Measurements from ENCODE around the gene CDC42.
"Not testable (repeated sequence)": the region's sequence is repeated elsewhere in the genome, so short reads cannot be mapped to it uniquely, and the experiment has no call there.

Gene CDC42

DNA sequence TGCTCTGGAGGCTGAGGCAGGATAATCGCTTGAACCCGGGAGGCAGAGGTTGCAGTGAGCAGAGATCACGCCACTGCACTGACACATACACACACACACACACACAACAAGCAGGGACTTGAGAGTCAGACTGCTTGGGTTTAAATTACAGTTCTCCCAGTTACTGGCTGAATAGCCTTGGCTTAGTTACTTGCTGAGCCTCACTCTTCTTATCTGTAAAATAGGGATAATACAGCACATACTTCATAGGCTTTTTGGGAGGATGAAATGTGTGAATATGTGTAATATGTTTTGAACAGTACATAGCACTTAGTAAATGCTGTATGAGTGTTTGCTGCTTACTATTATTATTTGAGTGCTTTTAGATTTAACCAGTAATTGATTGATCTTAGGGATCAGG is 23.8 kb downstream of the CDC42 start:
- DNase-seq = no peak

DNA sequence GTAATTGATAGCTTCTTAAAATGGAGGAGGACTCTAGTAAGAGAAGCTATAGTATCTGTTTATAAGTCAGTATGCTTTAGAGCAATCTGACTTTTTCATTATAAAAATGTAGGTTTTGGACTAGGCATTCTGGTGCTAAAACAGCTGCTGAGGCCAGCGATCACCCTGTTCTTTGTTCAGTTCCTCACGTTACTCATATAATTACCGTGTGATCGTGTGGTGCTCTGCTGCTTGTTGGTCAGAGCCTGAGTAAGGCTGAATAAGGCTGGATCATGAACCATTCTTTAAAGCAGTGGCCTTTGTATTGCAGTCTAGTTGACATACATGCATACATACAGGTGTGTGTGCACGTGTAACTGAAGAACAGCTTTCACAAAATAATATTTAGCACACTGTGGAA is 25.2 kb downstream of the CDC42 start:
- DNase-seq = no peak

DNA sequence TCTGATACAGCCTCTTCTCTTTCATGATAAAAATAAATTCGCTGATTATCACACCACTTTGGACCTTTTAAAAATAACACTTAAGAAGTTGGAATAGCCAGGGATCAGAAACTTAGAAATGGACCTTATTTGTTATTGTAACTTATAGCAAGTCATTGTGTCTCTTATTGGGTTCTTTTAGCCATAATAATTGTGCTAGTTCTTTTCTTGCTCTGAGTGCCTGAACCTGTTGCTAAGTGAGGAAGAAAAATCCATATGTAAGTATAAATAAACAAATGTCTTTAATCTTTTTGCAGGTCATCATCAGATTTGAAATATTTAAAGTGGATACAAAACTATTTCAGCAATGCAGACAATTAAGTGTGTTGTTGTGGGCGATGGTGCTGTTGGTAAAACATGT is 25.6 kb downstream of the CDC42 start:
- DNase-seq = no peak

DNA sequence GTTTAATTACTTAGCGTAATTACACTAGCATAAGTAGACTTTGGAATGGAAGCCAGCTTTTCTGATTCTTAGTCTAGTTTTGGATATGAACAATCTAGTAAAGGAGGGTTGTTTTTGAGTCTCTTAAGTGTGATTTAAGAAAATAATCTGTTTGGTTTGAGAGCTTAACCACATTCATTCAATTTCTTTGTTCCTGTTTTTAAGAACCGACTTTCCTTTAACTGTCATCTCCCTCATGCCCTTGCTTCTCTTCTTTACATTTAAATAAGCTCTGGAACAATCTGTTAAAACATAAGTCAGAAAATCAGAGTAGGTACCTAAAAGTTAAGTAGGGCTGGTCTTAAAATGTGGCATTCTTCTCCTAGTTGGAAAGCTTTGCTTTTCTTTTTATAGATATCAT is 27.7 kb downstream of the CDC42 start:
- DNase-seq = no peak

DNA sequence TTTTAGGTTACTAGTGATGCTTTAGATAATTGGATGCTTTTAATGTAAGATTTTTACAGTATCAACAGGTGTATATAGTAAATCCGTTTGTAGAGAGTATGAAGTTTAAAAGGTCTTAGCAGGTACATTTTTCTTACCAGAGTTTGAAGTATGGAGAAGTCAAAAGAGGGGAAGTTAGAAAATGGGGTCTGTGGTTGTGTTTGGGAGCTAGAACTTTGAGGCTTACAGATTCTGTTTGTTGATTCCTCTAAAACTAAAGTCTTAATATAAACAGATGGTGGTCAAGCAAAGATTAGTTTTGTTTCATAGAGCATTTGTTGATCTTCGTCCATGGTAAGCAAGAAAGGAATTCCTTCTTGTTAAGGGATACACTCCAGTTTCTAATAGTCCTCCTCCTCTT is 35.8 kb downstream of the CDC42 start:
- DNase-seq = no peak

DNA sequence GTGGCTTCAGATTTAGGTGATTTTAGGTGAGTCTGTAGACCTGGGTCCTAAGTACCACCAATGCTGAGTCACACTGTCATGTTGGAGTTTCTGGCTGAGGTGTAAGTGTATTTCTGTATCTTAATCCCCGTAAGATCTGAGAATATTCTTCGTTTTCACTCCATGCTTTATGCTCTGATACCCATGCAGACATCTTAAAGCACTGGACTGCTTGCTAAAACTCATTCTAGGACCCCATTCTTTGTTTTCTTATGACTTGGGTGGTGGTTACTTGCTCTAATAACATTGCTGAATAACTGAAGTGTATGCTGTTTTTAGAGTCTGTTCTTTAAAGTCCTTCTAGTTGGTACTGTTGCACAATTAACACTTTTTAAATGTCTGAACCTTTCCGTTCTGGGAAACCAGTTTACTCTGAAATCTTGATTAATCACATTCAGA is 36.6 kb downstream of the CDC42 start:
- DNase-seq = no peak

DNA sequence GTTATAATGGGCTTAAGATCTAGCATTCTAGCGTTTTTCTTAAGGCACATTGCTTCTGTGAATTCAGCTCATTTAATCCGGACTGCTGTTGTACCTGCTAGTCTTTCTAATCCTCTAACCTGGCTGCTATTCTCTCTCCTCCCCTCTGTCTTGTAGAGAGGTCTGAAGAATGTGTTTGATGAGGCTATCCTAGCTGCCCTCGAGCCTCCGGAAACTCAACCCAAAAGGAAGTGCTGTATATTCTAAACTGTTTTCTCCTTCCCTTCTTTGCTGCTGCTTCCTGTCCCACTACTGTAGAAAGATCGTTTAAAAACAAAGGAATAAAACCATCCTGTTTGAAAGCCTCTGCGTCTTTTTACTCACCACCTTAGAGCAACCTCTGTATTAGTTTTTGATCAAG is 37.3 kb downstream of the CDC42 start:
- no peak for DNase-seq

DNA sequence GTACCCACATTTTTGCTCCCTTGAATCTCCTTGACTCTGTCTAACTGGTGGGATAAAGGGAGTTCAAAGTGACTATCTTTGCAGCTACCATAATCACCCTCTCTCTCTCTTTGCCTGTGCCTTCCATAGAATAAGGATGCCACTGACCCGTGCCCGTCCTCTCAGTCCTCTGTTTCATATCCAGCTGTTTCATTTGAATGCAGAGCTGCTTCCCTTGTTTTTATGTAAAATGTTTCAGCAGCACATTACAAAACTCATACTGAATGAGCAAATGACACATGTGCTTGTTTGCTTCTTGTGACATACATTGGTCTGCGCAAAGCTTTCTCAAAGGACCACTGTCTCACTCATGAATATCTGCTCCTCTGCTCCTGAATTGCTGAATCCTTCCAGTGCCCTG is 38.4 kb downstream of the CDC42 start:
- no peak for DNase-seq

DNA sequence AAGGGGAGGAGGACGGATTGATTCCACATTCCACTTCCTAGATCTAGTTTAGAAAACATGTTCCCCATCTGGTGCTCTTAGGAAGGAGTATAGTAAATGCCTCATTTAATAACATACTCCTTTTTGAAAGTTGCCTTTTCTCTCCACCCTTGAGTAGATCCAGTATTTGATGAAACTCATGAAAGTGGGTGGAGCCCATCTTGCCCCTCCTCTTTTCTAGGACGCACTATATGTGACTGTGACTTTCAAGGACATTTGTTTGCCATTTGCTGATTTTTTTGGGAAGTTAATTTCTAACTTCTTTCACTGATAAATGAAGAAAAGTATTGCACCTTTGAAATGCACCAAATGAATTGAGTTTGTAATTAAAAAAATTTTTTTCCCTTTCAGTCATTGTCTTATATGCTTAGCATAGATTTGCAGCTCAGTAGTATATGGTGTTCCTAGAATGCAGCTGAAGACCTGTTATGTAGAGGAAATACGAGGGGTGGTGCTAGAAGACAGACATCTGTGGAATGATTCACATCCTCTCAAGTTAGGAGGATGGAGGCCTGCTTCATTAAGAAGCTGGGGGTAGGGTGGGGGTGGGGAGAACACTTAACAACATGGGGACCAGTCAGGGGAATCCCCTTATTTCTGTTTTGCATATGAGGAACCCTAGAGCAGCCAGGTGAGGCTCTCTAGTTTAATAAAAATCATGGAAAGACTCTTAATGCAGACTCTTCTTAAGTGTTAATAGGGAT is 39.7 kb downstream of the CDC42 start:
- not testable (repeated sequence) for DNase-seq

DNA sequence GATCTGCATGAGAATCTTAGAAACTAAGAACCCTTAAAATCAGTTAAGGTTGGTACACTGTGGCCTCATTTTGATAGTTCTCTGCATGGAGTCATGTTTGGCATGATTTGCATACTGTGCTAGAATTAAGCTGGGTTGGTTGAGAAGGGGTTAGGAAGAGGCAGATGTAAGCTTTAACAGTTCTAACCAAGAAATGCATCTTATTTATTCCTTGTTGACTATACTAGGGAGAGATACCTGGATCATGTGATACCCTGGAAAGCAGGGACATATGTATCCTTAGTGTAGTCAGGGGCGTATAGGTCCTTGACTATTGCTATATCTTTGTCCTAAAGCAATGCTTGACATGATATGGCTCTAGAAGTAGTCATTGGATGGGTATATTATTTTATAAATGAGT is 41.0 kb downstream of the CDC42 start:
- DNase-seq = no peak

DNA sequence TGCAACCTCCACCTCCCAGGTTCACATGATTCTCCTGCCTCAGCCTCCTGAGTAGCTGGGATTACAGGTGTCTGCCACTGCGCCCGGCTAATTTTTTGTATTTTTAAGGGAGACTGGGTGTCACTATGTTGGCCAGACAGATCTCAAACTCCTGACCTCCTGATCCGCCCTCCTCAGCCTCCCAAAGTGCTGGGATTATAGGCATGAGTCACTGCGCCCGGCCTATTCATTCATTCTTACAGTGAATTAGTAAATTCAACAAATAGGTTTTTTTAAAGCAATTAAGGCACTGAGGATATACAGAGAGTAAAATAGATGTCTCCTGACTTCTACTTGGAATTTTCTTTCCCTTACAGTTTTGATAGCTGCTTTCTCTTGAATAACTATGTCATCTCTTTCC is 43.5 kb downstream of the CDC42 start:
- no peak for DNase-seq

DNA sequence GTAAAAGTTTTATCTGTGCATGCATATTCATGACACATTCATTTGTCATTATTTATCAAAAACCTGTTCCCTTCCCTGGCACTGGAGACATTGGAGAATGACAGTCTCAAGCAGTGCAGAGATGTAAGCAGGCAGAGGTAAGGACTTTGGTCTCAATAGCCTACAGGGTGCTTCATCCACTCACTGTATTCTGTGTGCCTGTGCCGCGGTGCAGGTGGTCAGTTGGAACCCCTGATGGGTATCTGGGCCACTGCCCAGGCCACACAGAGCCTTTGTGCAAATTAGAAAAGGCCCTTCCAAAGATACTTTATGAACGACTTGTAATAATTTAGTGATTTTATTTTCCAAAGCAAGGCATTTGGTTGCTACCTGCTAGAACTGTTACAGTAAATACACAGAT is 44.0 kb downstream of the CDC42 start:
- DNase-seq = no peak

DNA sequence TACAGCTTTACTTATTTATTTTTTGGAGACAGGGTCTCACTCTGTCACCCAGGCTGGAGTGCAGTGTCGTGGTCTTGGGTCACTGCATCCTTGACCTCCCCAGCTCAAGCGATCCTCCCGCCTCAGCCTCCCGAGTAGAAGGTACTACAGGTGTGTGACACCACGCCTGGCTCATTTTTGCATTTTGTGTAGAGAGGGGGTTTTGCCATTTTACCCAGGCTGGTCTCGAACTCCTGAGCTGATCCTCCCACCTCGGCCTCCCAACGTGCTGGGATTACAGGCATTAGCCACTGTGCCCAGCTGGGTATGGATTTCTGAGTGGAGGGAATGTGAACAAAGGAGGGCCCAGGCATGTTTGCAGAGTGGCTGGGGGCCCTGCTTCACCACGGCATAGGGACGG is 46.2 kb downstream of the CDC42 start:
- no peak for DNase-seq

DNA sequence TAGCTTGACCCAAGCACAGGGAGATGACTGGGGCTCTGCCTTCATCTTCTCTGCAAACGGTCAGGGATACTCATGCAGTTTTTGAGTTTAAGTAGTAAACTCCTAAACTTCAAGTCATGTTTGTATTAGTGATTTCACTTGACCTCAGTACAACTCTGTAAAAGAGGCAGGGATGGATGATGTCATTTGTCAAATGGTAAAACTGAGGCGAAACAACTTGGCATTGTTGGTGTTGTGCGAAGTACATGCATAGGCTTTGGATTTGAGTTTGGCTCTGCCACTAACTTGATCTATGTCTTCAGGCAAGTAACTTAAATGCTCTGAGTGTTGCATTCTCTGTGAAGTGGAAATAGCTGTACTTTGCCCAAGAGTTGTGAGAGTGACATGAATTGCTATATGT is 47.7 kb downstream of the CDC42 start:
- DNase-seq = no peak

DNA sequence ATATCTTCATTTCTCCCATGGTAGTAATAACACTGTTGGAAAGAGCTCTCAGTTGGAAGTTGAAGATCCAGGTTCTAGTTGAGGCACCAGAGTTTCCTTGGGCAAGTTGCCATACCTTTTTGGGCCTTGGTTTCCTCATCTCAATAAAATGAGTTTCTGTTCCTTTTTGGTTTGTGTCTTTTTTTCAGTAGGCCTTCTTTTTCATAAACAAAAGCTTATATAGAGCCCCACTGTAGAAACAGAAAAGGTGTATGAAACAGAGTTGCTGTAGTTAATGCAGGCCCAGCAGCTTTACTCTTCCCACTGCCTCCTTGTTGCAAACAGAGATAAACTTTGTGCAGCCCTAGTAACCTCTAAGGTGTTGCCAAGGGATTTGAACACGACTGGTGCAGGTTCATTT is 48.7 kb downstream of the CDC42 start:
- DNase-seq = no peak

DNA sequence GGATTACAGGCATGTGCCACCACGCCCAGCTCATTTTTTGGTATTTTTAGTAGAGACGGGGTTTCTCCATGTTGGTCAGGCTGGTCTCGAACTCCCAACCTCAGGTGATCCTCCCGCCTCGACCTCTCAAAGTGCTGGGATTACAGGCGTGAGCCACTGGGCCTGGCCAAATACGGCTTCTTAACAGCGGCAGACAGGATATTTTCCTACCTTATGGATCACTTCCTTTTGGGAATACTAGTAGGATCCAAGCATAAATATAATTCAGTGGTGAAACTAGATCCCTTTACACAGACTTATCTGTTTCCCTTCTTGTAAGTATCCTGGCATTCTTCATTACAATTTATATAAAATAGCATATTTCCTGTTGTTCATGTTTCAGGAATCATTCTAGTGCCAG is 49.5 kb downstream of the CDC42 start:
- no peak for DNase-seq

DNA sequence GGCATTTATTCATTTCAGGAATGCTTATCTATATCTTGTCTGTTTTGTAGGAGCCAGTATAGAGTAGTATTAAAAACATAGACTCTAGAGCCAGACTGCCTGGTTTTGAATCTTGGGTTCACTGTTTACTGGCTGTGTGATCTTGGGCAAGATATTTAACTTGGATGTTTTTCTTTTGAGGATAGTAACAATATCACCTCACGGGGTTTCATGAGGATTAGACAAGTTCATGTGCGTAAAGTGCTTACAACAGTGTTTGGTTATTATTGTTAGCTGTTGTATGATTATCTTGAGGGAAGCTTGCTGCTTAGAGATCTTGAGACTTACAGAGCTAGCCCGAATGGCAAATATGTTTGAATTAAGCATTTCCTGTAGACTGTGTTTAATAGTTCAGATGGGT is 50.2 kb downstream of the CDC42 start:
- no peak for DNase-seq

DNA sequence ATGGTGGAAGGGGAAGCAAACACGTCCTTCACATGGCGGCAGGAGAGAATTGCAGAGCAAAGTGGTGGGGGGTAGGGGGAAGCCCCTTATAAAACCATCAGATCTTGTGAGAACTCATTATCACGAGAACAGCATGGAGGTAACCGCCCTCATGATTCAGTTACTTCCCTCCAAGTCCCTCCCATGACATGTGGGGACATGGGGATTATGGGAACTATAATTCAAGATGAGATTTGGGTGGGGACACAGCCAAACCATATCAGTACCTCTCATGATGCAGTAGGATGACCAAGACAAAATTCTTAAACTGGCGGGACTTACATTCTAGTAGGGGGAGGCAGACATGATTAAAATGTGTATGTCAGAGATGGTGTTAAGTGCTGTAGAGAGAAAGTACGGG is 51.6 kb downstream of the CDC42 start:
- no peak for DNase-seq

DNA sequence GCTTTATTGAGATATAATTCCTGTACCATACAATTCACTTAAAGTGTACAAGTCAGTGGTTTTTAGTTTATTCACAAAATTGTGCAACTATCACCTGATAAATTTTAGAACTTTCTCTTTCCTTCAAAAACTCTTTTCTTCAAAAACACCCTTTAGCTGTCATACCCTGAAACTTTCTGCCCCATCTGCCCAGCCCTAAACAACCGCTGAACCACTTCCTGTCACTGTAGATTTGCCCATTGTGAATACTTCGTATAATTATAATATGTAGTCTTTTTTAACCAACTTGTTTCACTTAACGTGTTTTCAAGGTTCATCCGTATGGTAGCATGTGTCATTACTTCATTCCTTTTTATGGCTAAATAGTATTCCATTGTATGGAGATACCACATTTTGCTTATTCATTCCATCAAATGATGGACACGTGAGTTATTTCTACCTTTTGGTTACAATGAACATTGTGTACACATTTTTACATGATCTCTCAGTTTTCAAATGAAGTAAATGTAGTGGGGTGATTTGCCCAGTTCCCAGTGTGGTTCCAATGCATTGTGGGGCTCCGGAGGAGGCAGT is 52.4 kb downstream of the CDC42 start:
- no peak for DNase-seq

DNA sequence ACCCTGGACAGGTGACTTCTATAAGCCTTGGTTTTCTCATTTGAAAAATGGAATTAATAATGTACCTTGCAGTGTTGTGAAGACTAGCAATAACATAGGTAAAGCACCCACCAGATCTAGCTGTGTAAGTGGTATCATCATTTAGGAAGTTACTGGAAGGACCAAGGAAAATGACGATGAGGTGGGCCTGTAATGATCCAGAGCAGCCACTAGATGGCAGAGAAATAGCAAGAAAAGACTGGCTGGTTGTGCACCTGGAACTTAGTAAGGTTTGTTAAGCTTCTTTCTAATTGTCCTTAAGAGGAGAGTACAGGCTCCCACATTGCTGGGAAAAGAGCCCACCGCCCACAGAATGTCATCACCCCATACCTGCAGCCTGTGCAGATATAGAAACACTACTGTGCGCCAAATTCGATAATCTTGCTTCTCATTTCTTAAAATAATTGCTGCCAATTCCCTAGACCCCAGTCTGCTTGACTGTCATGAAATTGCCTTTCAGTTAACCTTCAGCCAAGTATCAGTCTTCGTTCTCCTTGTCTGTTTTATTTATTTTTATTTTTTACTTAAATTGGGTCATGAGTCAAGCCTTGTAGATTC is 53.2 kb downstream of the CDC42 start:
- no peak for DNase-seq

DNA sequence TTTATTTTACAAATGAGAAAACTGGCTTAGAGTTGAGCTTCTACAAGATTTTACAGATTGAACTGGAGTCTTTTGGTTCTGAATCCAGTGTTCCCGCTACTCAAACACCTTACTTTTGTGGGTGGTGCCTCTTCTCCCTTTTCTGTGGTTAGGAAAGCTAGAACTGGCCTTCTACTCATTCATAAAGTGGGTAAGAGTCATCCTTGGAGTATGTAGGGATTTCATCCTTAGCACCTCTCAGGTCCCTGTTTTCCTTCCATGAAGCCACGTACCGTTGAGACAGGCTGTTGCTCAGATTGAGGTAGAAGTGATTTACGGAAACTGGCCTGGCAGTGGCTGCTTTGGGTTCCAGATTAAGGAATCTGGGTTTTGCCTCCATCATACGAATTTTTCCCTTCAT is 54.6 kb downstream of the CDC42 start:
- DNase-seq = no peak

DNA sequence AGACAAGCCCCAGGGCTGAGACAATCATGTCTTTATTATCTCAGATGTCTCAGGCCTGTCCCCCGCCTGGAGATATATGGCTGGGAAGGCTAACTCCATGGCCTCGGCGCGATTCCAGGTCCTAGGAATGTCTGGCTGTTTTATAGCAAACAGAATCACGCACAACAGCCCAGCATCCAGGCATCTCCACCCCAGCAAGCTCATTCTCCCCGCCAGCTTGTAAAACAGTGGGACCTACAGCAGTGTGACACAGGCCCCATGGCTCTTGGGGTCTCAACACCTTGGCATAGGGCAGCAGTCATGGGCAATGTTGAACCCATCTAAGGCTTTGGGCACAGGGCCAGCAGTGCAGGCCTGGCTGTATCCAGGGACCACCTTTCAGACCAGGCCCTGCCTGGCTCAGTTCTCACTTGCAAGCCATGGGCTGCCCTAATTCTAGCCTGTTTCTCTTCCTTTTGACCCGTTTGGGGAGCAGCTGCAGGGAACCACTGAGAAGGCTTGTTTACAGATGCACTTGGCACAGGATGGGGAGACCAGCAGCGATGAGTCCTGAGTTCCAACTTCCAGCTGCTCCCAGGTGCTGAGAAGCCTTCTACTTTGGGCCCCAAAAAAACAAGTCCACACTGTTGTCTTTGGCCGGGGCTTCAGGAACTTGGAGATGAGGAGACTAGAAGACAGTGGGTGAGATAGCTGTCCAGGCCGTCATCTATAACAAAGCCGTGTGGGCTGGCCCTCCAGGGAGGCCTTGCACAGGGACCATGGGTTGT is 56.0 kb downstream of the CDC42 start:
- no peak for DNase-seq

DNA sequence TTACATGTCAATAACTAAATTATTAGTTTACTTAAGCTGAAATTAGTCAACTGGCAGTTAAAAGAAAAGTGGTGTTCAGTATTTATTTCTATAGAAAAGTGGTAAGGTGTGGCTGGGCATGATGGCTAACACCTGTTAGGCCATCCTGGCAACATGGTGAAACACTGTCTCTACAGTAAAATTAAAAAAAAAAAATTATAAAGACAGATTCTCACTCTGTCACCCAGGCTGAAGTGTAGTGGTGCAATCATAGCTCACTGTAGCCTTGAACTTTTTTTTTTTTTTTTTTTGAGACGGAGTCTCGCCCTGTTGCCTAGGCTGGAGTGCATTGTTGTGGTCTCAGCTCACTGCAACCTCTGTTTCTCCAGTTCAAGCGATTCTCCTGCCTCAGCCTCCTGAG is 57.5 kb downstream of the CDC42 start:
- DNase-seq = no peak

DNA sequence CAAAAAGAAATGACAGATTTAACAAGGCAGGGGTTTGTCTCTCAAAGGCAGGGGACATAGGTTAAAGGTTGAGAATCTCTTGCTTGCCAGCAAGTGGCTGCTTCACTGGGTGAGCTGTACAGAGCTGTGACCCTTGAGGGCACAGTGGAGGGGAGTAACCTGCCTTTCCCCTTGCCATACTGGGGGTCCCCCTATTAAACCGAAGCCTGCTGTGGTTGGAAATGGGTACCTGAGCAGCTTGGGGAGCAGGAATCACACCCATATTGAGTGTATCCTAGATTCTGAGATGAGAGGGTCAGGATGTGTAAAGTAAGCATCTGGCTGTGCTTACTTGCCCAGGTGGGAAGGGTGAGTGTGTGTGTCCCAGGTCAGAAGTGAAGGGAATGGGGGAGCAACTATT is 58.6 kb downstream of the CDC42 start:
- DNase-seq = no peak

Data from SIG-M5 (cell line).